K562 treated with DMSO at 1 percent for 48 hours (cell line): ENCODE measurements around the gene CERS2. TPM values are rescaled to one million over a fixed set of nuclear protein-coding genes. Genes with fewer than 3 reads are reported as not detected.

Source experiments
- total RNA-seq: library from RNA; unstranded; fragments of 300-600 nt; gene quantifications from 2 replicates; pipeline ENCODE4 v1.2.3, GENCODE V29; 2022; ENCODE audit warnings: low replicate concordance; ENCODE audit errors: extremely low read depth

The CERS2 gene
- total RNA-seq, result 153 TPM in 1 of 2 replicates, not detected in the other

GRCh38 chr1:150974580-150975478 is at the start of gene CERS2:
Gene CERS2 (minus strand): TSS chr1:150974835. CDS start chr1:150969090, 5,745 bp downstream.

GRCh38 chr1:151008244-151009205 is 33.9 kb upstream of the CERS2 start, which contains the start of gene PRUNE1:
Gene PRUNE1 (plus strand): TSS chr1:151008449. CDS start chr1:151008633, 184 bp downstream.

GRCh38 chr1:151006327-151007052 is 31.9 kb upstream of the CERS2 start, which contains the start of gene MINDY1:
Gene MINDY1 (minus strand): TSS chr1:151006902. CDS start chr1:151002617, 4,285 bp downstream.

GRCh38 chr1:150981805-150982712 is 7.4 kb upstream of the CERS2 start, which contains the start of gene ANXA9:
Gene ANXA9 (plus strand): TSS chr1:150982292. CDS start chr1:150983106, 814 bp downstream.

GRCh38 chr1:150926097-150926741 is 48.4 kb downstream of the CERS2 start, which contains the start of gene SETDB1:
Gene SETDB1 (plus strand): TSS chr1:150926363. CDS start chr1:150927715, 1,352 bp downstream.

Other genes with a start within 250 kb of the CERS2 start
- not detected in 2 replicates for gene CTSS, start 209.1 kb downstream of the CERS2 start, total RNA-seq
- gene CTSK, start 166.6 kb downstream of the CERS2 start, total RNA-seq, result not detected in 2 replicates
- not detected in 2 replicates for gene ARNT, start 98.2 kb downstream of the CERS2 start, total RNA-seq
- not detected in 2 replicates for gene CTXND2, start 87.7 kb downstream of the CERS2 start, total RNA-seq
- gene SETDB1, start 48.5 kb downstream of the CERS2 start, total RNA-seq, result not detected in 2 replicates
- not detected in 2 replicates for gene ANXA9, start 7.5 kb upstream of the CERS2 start, total RNA-seq
- not detected in 2 replicates for gene MINDY1, start 32.1 kb upstream of the CERS2 start, total RNA-seq
- gene PRUNE1, start 33.6 kb upstream of the CERS2 start, total RNA-seq, result not detected in 2 replicates
- gene BNIPL, start 61.8 kb upstream of the CERS2 start, total RNA-seq, result not detected in 2 replicates
- gene C1orf56, start 72.9 kb upstream of the CERS2 start, total RNA-seq, result not detected in 2 replicates
- not detected in 2 replicates for gene CDC42SE1, start 84.8 kb upstream of the CERS2 start, total RNA-seq
- gene MLLT11, start 85.6 kb upstream of the CERS2 start, total RNA-seq, result not detected in 2 replicates
- gene GABPB2, start 95.9 kb upstream of the CERS2 start, total RNA-seq, result not detected in 2 replicates
- not detected in 2 replicates for gene SEMA6C, start 171.8 kb upstream of the CERS2 start, total RNA-seq
- not detected in 2 replicates for gene TNFAIP8L2, start 181.8 kb upstream of the CERS2 start, total RNA-seq
- gene LYSMD1, start 191.1 kb upstream of the CERS2 start, total RNA-seq, result not detected in 2 replicates
- not detected in 2 replicates for gene SCNM1, start 191.3 kb upstream of the CERS2 start, total RNA-seq
- not detected in 2 replicates for gene TMOD4, start 201.1 kb upstream of the CERS2 start, total RNA-seq
- gene VPS72, start 215.4 kb upstream of the CERS2 start, total RNA-seq, result not detected in 2 replicates
- not detected in 2 replicates for gene PIP5K1A, start 223.7 kb upstream of the CERS2 start, total RNA-seq